Prostate gland (tissue), 2 donors: Measurements from ENCODE around the gene NPC1. TPM values are rescaled to one million over a fixed set of nuclear protein-coding genes. Genes with fewer than 3 reads are reported as not detected.

Experiments used
- DNase-seq: peaks from one replicate; pipeline ENCODE4 v3.0.0-alpha.2; 2019; ENCODE audit warnings: low spot score
- H3K27ac ChIP-seq, 2 donors: fragments of 200-600 bp; sonication (generic); 2 replicates each; pipeline ENCODE4 v1.5.1; 2017 to 2019
- H3K27me3 ChIP-seq: fragments of 200-600 bp; sonication (generic); replicated peaks from 2 replicates; pipeline ENCODE4 v1.5.1; 2019; ENCODE audit not compliant: insufficient read depth
- H3K36me3 ChIP-seq, 2 donors: fragments of 200-600 bp; sonication (generic); 1 replicate in 1 of 2; 2 replicates in 1 of 2; pipeline versions ENCODE4 v1.5.1 to v1.8.1; 2017 to 2019
- H3K4me1 ChIP-seq: fragments of 200-600 bp; sonication (generic); replicated peaks from 2 replicates; pipeline ENCODE4 v1.5.1; 2019
- H3K4me3 ChIP-seq, 2 donors: fragments of 200-600 bp; sonication (generic); 2 replicates each; pipeline ENCODE4 v1.5.1; 2017 to 2019
- H3K9me3 ChIP-seq: fragments of 200-600 bp; sonication (generic); 2 replicates; pipeline ENCODE4 v1.5.1; 2017
- POLR2A ChIP-seq: fragments of 450-650 bp; IDR thresholded peaks from one replicate; pipeline ENCODE4 v1.6.1; 2016; ENCODE audit warnings: antibody characterized with exemption, mild to moderate bottlenecking
- POLR2AphosphoS5 ChIP-seq: sonication (generic); formaldehyde crosslinking; IDR thresholded peaks from one replicate; pipeline ENCODE4 v1.6.1; 2017; ENCODE audit warnings: antibody characterized with exemption
- WGBS: methylation state at CpG from one replicate; pipeline ENCODE4 v1.1.5; 2018; 5-methylcytosine and 5-hydroxymethylcytosine counted together
- intact Hi-C: fragments of 100-400 bp; cut with DNase I; formaldehyde crosslinking; loops from one replicate; pipeline ENCODE4 v1.14.2; 2022
- total RNA-seq, 2 donors: library from RNA; depleted of rRNA; stranded (reverse); fragments of >200 nt; gene quantifications; one replicate each; pipeline ENCODE4 v1.1.0, GENCODE V29; 2016
- TF ChIP-seq, protein P1 (sequence below), 4 experiments: fragments of 200-600 bp in 2 of 4; fragments of 450-650 bp in 2 of 4; sonication (generic) in 2 of 4; IDR thresholded peaks; 1 replicate in 3 of 4; 2 replicates in 1 of 4; pipeline ENCODE4 v1.5.1; 2016 to 2019; ENCODE audit warnings: antibody characterized with exemption in 4 of 4, mild to moderate bottlenecking in 2 of 4, moderate library complexity in 2 of 4

The NPC1 gene
- total RNA-seq, 2 donors from 2014 or later, result 32.0 to 63.5 TPM

- Histone ChIP-seq H3K4me3 (no peak overlapping the region), H3K27ac (peak overlapping the region in 1 of 2 donors; percentile 53), H3K36me3 (no peaks in the 10 kb centered on the region), H3K9me3 (no peaks in the 10 kb centered on the region), H3K4me1 (peaks cover 2% of the 10 kb centered on the region), H3K27me3 (no peaks in the 10 kb centered on the region)
- intact Hi-C loops, result no loop called here
- WGBS, result 41% methylated on average over 8 of the region's 8 CpGs
- peak; percentile 48 for TF ChIP-seq POLR2AphosphoS5
- no peak for TF ChIP-seq POLR2A
- DNase-seq, result peak; percentile 41
These were observed 26.3 kb upstream of the NPC1 start for GRCh38 chr18:23612434-23613090.

GRCh38 chr18:23609390-23610023 lies 23.2 kb upstream of the NPC1 start:
- WGBS, result 96% methylated on average over 5 of the region's 5 CpGs

DNA sequence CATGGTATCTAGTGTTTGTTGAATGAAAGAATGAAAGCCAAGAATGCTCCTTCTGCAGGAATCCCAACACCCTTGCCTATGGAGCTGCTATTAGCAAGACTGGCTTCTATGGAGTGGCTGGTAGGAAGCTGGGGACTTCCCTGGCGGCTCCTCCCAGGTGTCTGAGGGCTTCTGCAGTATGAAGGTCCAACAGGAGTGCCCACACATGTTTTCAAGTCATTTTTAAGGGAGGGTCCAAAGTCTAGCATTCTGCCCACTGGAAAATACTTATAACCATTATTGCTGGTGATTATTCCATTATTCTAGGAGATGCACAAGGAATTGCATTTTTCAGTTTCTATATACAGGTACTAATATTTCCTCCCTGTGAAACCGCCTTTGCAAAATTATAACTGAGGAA lies 21.9 kb upstream of the NPC1 start:
- Histone ChIP-seq H3K27me3 (no peaks in the 10 kb centered on the region), H3K9me3 (no peaks in the 10 kb centered on the region), H3K4me3 (no peak overlapping the region), H3K36me3 (no peaks in the 10 kb centered on the region), H3K4me1 (peaks cover 2% of the 10 kb centered on the region), H3K27ac (no peak overlapping the region)
- intact Hi-C loops, result no loop called here
- 86% methylated on average over 2 of the region's 2 CpGs for WGBS
- no peak for DNase-seq
- TF ChIP-seq POLR2AphosphoS5 (no peak), POLR2A (no peak)
- TF ChIP-seq, protein P1, sequence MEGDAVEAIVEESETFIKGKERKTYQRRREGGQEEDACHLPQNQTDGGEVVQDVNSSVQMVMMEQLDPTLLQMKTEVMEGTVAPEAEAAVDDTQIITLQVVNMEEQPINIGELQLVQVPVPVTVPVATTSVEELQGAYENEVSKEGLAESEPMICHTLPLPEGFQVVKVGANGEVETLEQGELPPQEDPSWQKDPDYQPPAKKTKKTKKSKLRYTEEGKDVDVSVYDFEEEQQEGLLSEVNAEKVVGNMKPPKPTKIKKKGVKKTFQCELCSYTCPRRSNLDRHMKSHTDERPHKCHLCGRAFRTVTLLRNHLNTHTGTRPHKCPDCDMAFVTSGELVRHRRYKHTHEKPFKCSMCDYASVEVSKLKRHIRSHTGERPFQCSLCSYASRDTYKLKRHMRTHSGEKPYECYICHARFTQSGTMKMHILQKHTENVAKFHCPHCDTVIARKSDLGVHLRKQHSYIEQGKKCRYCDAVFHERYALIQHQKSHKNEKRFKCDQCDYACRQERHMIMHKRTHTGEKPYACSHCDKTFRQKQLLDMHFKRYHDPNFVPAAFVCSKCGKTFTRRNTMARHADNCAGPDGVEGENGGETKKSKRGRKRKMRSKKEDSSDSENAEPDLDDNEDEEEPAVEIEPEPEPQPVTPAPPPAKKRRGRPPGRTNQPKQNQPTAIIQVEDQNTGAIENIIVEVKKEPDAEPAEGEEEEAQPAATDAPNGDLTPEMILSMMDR (IDR thresholded peaks at IDR 0.05), result no peak

More at GRCh38 chr18:23609390-23610023, 23.2 kb upstream of the NPC1 start:
- no peak for DNase-seq
- Histone ChIP-seq H3K27ac (no peak overlapping the region), H3K9me3 (no peaks in the 10 kb centered on the region), H3K4me1 (peaks cover 2% of the 10 kb centered on the region), H3K4me3 (no peak overlapping the region), H3K27me3 (no peaks in the 10 kb centered on the region), H3K36me3 (no peaks in the 10 kb centered on the region)
- intact Hi-C loops, result no loop called here
- no peak for TF ChIP-seq POLR2A
- TF ChIP-seq POLR2AphosphoS5, result no peak
- TF ChIP-seq, protein P1 (IDR thresholded peaks at IDR 0.05), result no peak

- no peaks in the 10 kb centered on the region for H3K9me3 ChIP-seq
- H3K27ac ChIP-seq, result no peak overlapping the region
- no peak overlapping the region for H3K4me3 ChIP-seq
- TF ChIP-seq POLR2A (no peak), POLR2AphosphoS5 (no peak)
- TF ChIP-seq, protein P1 (IDR thresholded peaks at IDR 0.05), result no peak
- no peaks in the 10 kb centered on the region for H3K4me1 ChIP-seq
- intact Hi-C loops, result no loop called here
- DNase-seq, result no peak
- no peaks in the 10 kb centered on the region for H3K36me3 ChIP-seq
- no peaks in the 10 kb centered on the region for H3K27me3 ChIP-seq
These were observed 19.6 kb upstream of the NPC1 start for GRCh38 chr18:23605941-23606340.

DNA sequence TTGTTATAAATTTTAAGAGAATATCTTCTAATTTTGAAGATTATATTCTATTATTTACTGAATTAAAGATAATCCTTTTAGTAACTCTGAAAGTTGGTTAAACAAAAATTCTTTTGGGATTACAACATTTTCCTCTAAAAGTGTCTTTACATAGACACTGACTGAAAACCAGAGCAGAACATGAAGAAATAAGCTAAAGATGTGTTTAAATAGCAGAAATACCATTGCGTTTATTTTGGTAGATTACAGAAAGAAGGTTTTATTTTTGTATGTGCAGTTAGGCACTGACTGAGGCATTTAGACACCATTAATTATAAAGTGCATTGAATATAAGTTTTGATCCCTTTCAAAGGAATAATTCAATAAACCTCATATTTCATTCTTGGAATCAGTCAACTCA lies 13.5 kb upstream of the NPC1 start:
- Histone ChIP-seq H3K9me3 (no peaks in the 10 kb centered on the region), H3K27me3 (no peaks in the 10 kb centered on the region), H3K36me3 (no peaks in the 10 kb centered on the region), H3K4me3 (no peak overlapping the region), H3K4me1 (no peaks in the 10 kb centered on the region), H3K27ac (no peak overlapping the region)
- TF ChIP-seq, protein P1 (IDR thresholded peaks at IDR 0.05), result no peak
- TF ChIP-seq POLR2AphosphoS5, result no peak
- intact Hi-C loops, result no loop called here
- DNase-seq, result no peak
- 65% methylated on average over 1 of the region's 1 CpG for WGBS
